Neural cell (in vitro differentiated cells): ENCODE measurements around the gene NLRP7. TPM values are rescaled to one million over a fixed set of nuclear protein-coding genes. Genes with fewer than 3 reads are reported as not detected.
"Not testable (repeated sequence)": the region's sequence is repeated elsewhere in the genome, so short reads cannot be mapped to it uniquely, and the experiment has no call there.

Experiments used
- H2AFZ ChIP-seq: fragments of 200-600, 300-800 bp; sonication (generic), shearing (Covaris generic); 2 replicates; pipeline ENCODE4 v1.6.0; 2014; ENCODE audit warnings: low read depth, mild to moderate bottlenecking, antibody characterized with exemption, low read length, moderate library complexity
- H3F3A ChIP-seq: fragments of 200-600 bp; shearing (Covaris generic); 2 replicates; pipeline ENCODE4 v1.6.1; 2016; ENCODE audit warnings: mild to moderate bottlenecking, moderate library complexity, mixed read lengths, antibody characterized with exemption, low read length; ENCODE audit not compliant: insufficient read depth, poor library complexity, severe bottlenecking
- H3K27ac ChIP-seq: fragments of 200-600, 300-800 bp; sonication (generic), shearing (Covaris generic); 2 replicates; pipeline ENCODE4 v1.5.1; 2014; ENCODE audit warnings: mild to moderate bottlenecking, low read length, moderate library complexity
- H3K27me3 ChIP-seq: fragments of 300-800, 200-600 bp; sonication (generic), shearing (Covaris generic); 2 replicates; pipeline ENCODE4 v1.6.0; 2014; ENCODE audit warnings: mild to moderate bottlenecking, low read depth, low read length, moderate library complexity; ENCODE audit not compliant: insufficient read depth
- H3K36me3 ChIP-seq: fragments of 300-800, 200-600 bp; sonication (generic), shearing (Covaris generic); 2 replicates; pipeline ENCODE4 v1.5.1; 2014; ENCODE audit warnings: mild to moderate bottlenecking, antibody characterized with exemption, low read length, moderate library complexity; ENCODE audit not compliant: insufficient read depth
- H3K4me2 ChIP-seq: fragments of 300-800, 200-600 bp; sonication (generic), shearing (Covaris generic); 2 replicates; pipeline ENCODE4 v1.6.0; 2014; ENCODE audit warnings: mild to moderate bottlenecking, low read length
- H3K4me3 ChIP-seq: fragments of 300-800, 200-600 bp; sonication (generic), shearing (Covaris generic); 2 replicates; pipeline ENCODE4 v1.5.1; 2014; ENCODE audit warnings: mild to moderate bottlenecking, low read length, moderate library complexity
- H3K79me2 ChIP-seq: fragments of 200-600 bp; shearing (Covaris generic); replicated peaks from 2 replicates; pipeline ENCODE4 v1.6.0; 2014; ENCODE audit warnings: mild to moderate bottlenecking, low read length, moderate library complexity; ENCODE audit not compliant: insufficient read depth
- H3K9ac ChIP-seq: fragments of 300-800, 200-600 bp; sonication (generic), shearing (Covaris generic); 2 replicates; pipeline ENCODE4 v1.6.1; 2016; ENCODE audit warnings: mild to moderate bottlenecking, low read length, mixed read lengths
- H3K9me2 ChIP-seq: fragments of 200-600 bp; shearing (Covaris generic); 2 replicates; pipeline ENCODE4 v1.6.1; 2016; ENCODE audit warnings: mild to moderate bottlenecking, low read length, mixed read lengths; ENCODE audit not compliant: insufficient read depth
- H3K9me3 ChIP-seq: fragments of 200-600, 300-800 bp; sonication (generic), shearing (Covaris generic); 2 replicates; pipeline ENCODE4 v1.6.1; 2016; ENCODE audit warnings: mild to moderate bottlenecking, mixed run types, low read length, moderate library complexity, mixed read lengths
- H4K20me1 ChIP-seq: fragments of 200-600 bp; shearing (Covaris generic); 2 replicates; pipeline ENCODE4 v1.6.1; 2016; ENCODE audit warnings: mild to moderate bottlenecking, mixed run types; ENCODE audit not compliant: insufficient read depth
- CTCF ChIP-seq: fragments of 450-650 bp; IDR thresholded peaks from 2 replicates; pipeline ENCODE4 v1.5.1; 2014; ENCODE audit warnings: antibody characterized with exemption, mild to moderate bottlenecking, moderate library complexity; ENCODE audit not compliant: poor library complexity, severe bottlenecking
- EP300 ChIP-seq: fragments of 450-650 bp; conservative IDR thresholded peaks from 2 replicates; pipeline ENCODE4 v1.6.1; 2014; ENCODE audit warnings: antibody characterized with exemption, mild to moderate bottlenecking, moderate library complexity; ENCODE audit not compliant: poor library complexity, severe bottlenecking
- EZH2 ChIP-seq: fragments of 200-600, 300-800 bp; shearing (Covaris generic), sonication (generic); IDR thresholded peaks from 2 replicates; pipeline ENCODE4 v1.6.1; 2014; ENCODE audit warnings: antibody characterized with exemption, low read length, borderline replicate concordance, mild to moderate bottlenecking; ENCODE audit not compliant: insufficient read depth, poor library complexity, severe bottlenecking
- MXI1 ChIP-seq: fragments of 450-650 bp; conservative IDR thresholded peaks from 2 replicates; pipeline ENCODE4 v1.6.1; 2014; ENCODE audit warnings: antibody characterized with exemption, mild to moderate bottlenecking; ENCODE audit not compliant: poor library complexity, severe bottlenecking
- POLR2AphosphoS5 ChIP-seq: IDR thresholded peaks from 2 replicates; pipeline ENCODE4 v1.6.1; 2012
- RAD21 ChIP-seq: fragments of 450-650 bp; conservative IDR thresholded peaks from 2 replicates; pipeline ENCODE4 v1.6.1; 2014; ENCODE audit warnings: antibody characterized with exemption, mild to moderate bottlenecking, moderate library complexity
- REST ChIP-seq: IDR thresholded peaks from 2 replicates; pipeline ENCODE4 v1.6.1; 2012; ENCODE audit warnings: borderline replicate concordance
- SMC3 ChIP-seq: fragments of 450-650 bp; conservative IDR thresholded peaks from 2 replicates; pipeline ENCODE4 v1.6.1; 2014; ENCODE audit warnings: antibody characterized with exemption, mild to moderate bottlenecking, moderate library complexity; ENCODE audit not compliant: poor library complexity
- TAF1 ChIP-seq: IDR thresholded peaks from 2 replicates; pipeline ENCODE4 v1.6.1; 2012; ENCODE audit warnings: low read depth
- polyA plus RNA-seq: library from polyadenylated mRNA; depleted of rRNA; stranded (reverse); fragments of >200 nt; gene quantifications from 2 replicates; pipeline ENCODE4 v1.2.3, GENCODE V29; 2014

The NLRP7 gene
- polyA plus RNA-seq, 1 donor from 2014 or later: not detected

- Histone ChIP-seq H2AFZ (no peak overlapping the region), H3K9me3 (no peaks in the 10 kb centered on the region), H3K27me3 (no peaks in the 10 kb centered on the region), H3K4me2 (no peak overlapping the region), H4K20me1 (no peaks in the 10 kb centered on the region), H3K9ac (no peak overlapping the region), H3K79me2 (no peaks in the 10 kb centered on the region), H3F3A (no peaks in the 10 kb centered on the region), H3K4me3 (no peak overlapping the region), H3K27ac (no peak overlapping the region), H3K36me3 (no peaks in the 10 kb centered on the region), H3K9me2 (no peaks in the 10 kb centered on the region)
- TF ChIP-seq EP300 (no peak), REST (no peak), CTCF (no peak), MXI1 (no peak), TAF1 (no peak), EZH2 (no peak), SMC3 (no peak), RAD21 (no peak), POLR2AphosphoS5 (no peak)
Observed at GRCh38 chr19:54959840-54960239, 12.5 kb upstream of the NLRP7 start.

GRCh38 chr19:54955376-54955775 is 8.0 kb upstream of the NLRP7 start:
- Histone ChIP-seq H3K79me2 (no peaks in the 10 kb centered on the region), H3K36me3 (no peaks in the 10 kb centered on the region), H3K9me3 (no peaks in the 10 kb centered on the region), H4K20me1 (no peaks in the 10 kb centered on the region), H2AFZ (no peak overlapping the region), H3K27me3 (no peaks in the 10 kb centered on the region), H3K27ac (no peak overlapping the region), H3K4me3 (no peak overlapping the region), H3K4me2 (no peak overlapping the region), H3K9me2 (no peaks in the 10 kb centered on the region), H3F3A (no peaks in the 10 kb centered on the region), H3K9ac (no peak overlapping the region)
- no peak for TF ChIP-seq CTCF
- no peak for TF ChIP-seq REST
- TF ChIP-seq RAD21: no peak
- no peak for TF ChIP-seq SMC3
- no peak for TF ChIP-seq EZH2
- TF ChIP-seq TAF1: no peak
- no peak for TF ChIP-seq EP300
- TF ChIP-seq MXI1: no peak
- no peak for TF ChIP-seq POLR2AphosphoS5

- not testable (repeated sequence) for H4K20me1 ChIP-seq, H3K9me2 ChIP-seq, H3K27ac ChIP-seq, H3K27me3 ChIP-seq, H3K9me3 ChIP-seq, H3K9ac ChIP-seq, H3K4me2 ChIP-seq, H3F3A ChIP-seq, H3K36me3 ChIP-seq, H3K79me2 ChIP-seq, H2AFZ ChIP-seq, H3K4me3 ChIP-seq
Observed at GRCh38 chr19:54953345-54953713, 6.0 kb upstream of the NLRP7 start.
